Left lung (tissue), 10 donors: Measurements from ENCODE around the gene PAIP2B. TPM values are rescaled to one million over a fixed set of nuclear protein-coding genes. Genes with fewer than 3 reads are reported as not detected.
A peak's percentile ranks its signal among the peaks of the same experiment; 100 is the strongest.

ENCODE experiments used
- ATAC-seq: fragments of 200-7000 bp; cut with Tn5 transposase; one replicate; pipeline ENCODE4 v1.9.1; 2020; ENCODE audit warnings: moderate library complexity
- DNase-seq, 4 donors: peaks; one replicate each; pipeline ENCODE4 v3.0.0-alpha.2; 2013 to 2020
- H3K27ac ChIP-seq, 2 donors: fragments of 200-600 bp; sonication (generic) in 1 of 2; one replicate each; pipeline versions ENCODE4 v1.5.0 to v1.8.0; 2020 to 2021
- H3K27me3 ChIP-seq, 2 donors: fragments of 200-600 bp; sonication (generic) in 1 of 2; one replicate each; pipeline versions ENCODE4 v1.5.0 to v1.8.0; 2020 to 2021
- H3K36me3 ChIP-seq, 2 donors: fragments of 200-600 bp; sonication (generic) in 1 of 2; one replicate each; pipeline versions ENCODE4 v1.5.0 to v1.8.0; 2020 to 2021
- H3K4me1 ChIP-seq, 2 donors: fragments of 200-600 bp; one replicate each; pipeline ENCODE4 v1.8.0; 2021
- H3K4me3 ChIP-seq, 2 donors: fragments of 200-600 bp; sonication (generic) in 1 of 2; one replicate each; pipeline versions ENCODE4 v1.5.0 to v1.8.0; 2020 to 2021; ENCODE audit warnings: mild to moderate bottlenecking in 1 of 2
- H3K9me3 ChIP-seq, 2 donors: fragments of 200-600 bp; sonication (generic) in 1 of 2; one replicate each; pipeline versions ENCODE4 v1.5.0 to v1.8.0; 2020 to 2021
- CTCF ChIP-seq, 2 donors: fragments of 200-600 bp; sonication (generic) in 1 of 2; IDR thresholded peaks; one replicate each; pipeline versions ENCODE4 v1.5.0 to v1.8.0; 2021; ENCODE audit warnings: antibody characterized with exemption in 2 of 2
- intact Hi-C, 2 donors: fragments of 100-400 bp; cut with DNase I; formaldehyde crosslinking; loops; one replicate each; pipeline versions ENCODE4 v1.11.2 to v1.14.2; 2022
- polyA plus RNA-seq, 6 donors: library from polyadenylated mRNA; unstranded; fragments of 120-200 nt; gene quantifications; one replicate each; pipeline ENCODE4 v1.2.1, GENCODE V29; 2013; ENCODE audit not compliant: insufficient read length in 6 of 6
- total RNA-seq, 2 donors: library from RNA; stranded (reverse); fragmentation: NEBNext Ultra II Directional; extraction: Animal tissue kit (Norgen Biotek cat#: 25700); gene quantifications; one replicate each; pipeline ENCODE4 v1.2.1, GENCODE V29; 2021
- donor health status: DM: no; HTN: yes; CAD: no.
- donor health status: DM: no; HTN: no; CAD: no.

Gene PAIP2B
- total and polyA plus RNA-seq, 8 donors = 4.6 to 11.5 (median 9.7) TPM

GRCh38 chr2:71212336-71212735 is 14.6 kb downstream of the PAIP2B start:
- intact Hi-C loops = no loop called here
- H3K9me3 ChIP-seq = no peaks in the 10 kb centered on the region
- ATAC-seq = no peak
- TF ChIP-seq CTCF (IDR thresholded peaks at IDR 0.05) = no peak
- no peak overlapping the region for H3K4me3 ChIP-seq
- no peaks in the 10 kb centered on the region for H3K4me1 ChIP-seq
- no peak for DNase-seq
- H3K36me3 ChIP-seq = no peaks in the 10 kb centered on the region
- H3K27ac ChIP-seq = no peak overlapping the region
- no peaks in the 10 kb centered on the region for H3K27me3 ChIP-seq

- intact Hi-C loops = no loop called here
- peak in 1 of 4 donors; percentile 13 for DNase-seq
- ATAC-seq = no peak
- TF ChIP-seq CTCF (IDR thresholded peaks at IDR 0.05) = no peak
- Histone ChIP-seq H3K36me3 (no peaks in the 10 kb centered on the region), H3K4me1 (no peaks in the 10 kb centered on the region), H3K27ac (no peak overlapping the region), H3K27me3 (no peaks in the 10 kb centered on the region), H3K4me3 (no peak overlapping the region), H3K9me3 (no peaks in the 10 kb centered on the region)
These were observed 16.6 kb downstream of the PAIP2B start for GRCh38 chr2:71210292-71210691.

- H3K27ac ChIP-seq = no peak overlapping the region
- intact Hi-C loops = no loop called here
- no peaks in the 10 kb centered on the region for H3K4me1 ChIP-seq
- TF ChIP-seq CTCF (IDR thresholded peaks at IDR 0.05) = no peak
- ATAC-seq (no peak), DNase-seq (no peak)
- no peaks in the 10 kb centered on the region for H3K27me3 ChIP-seq
- H3K9me3 ChIP-seq = no peaks in the 10 kb centered on the region
- no peak overlapping the region for H3K4me3 ChIP-seq
- H3K36me3 ChIP-seq = no peaks in the 10 kb centered on the region
These were observed 18.1 kb downstream of the PAIP2B start for GRCh38 chr2:71208756-71209155.

GRCh38 chr2:71207601-71208000 is 19.3 kb downstream of the PAIP2B start:
- H3K27me3 ChIP-seq = no peaks in the 10 kb centered on the region
- no peaks in the 10 kb centered on the region for H3K36me3 ChIP-seq
- no peak overlapping the region for H3K4me3 ChIP-seq
- no peak for TF ChIP-seq CTCF (IDR thresholded peaks at IDR 0.05)
- DNase-seq = no peak
- intact Hi-C loops = no loop called here
- H3K27ac ChIP-seq = no peak overlapping the region
- H3K4me1 ChIP-seq = no peaks in the 10 kb centered on the region
- no peak for ATAC-seq
- H3K9me3 ChIP-seq = no peaks in the 10 kb centered on the region

GRCh38 chr2:71206271-71206670 is 20.6 kb downstream of the PAIP2B start:
- Histone ChIP-seq H3K4me3 (no peak overlapping the region), H3K27me3 (no peaks in the 10 kb centered on the region), H3K36me3 (peaks cover 0 to 7% of the 10 kb centered on the region in 2 donors), H3K27ac (no peak overlapping the region), H3K4me1 (no peaks in the 10 kb centered on the region), H3K9me3 (no peaks in the 10 kb centered on the region)
- ATAC-seq (no peak), DNase-seq (no peak)
- intact Hi-C loops = no loop called here
- TF ChIP-seq CTCF (IDR thresholded peaks at IDR 0.05) = no peak
